CD4-positive, alpha-beta T cell treated with Interleukin-6 at 100 ng/mL for 8 hours (primary cell): ENCODE results near the gene CDC7.
"Not testable (repeated sequence)": the region's sequence is repeated elsewhere in the genome, so short reads cannot be mapped to it uniquely, and the experiment has no call there.

Experiments used
- DNase-seq: peaks from one replicate; pipeline ENCODE4 v3.0.0-alpha.2; 2020; ENCODE audit warnings: mixed read lengths, low spot score

Gene CDC7

GRCh38 chr1:91511386-91511785 is 10.7 kb downstream of the CDC7 start:
- peak; percentile 43 for DNase-seq

- DNase-seq: no peak
Measured at GRCh38 chr1:91513160-91513559, 12.5 kb downstream of the CDC7 start.

- no peak for DNase-seq
Measured at GRCh38 chr1:91513706-91514105, 13.1 kb downstream of the CDC7 start.

GRCh38 chr1:91515994-91516393 is 15.3 kb downstream of the CDC7 start:
- no peak for DNase-seq

GRCh38 chr1:91516605-91517004 is 16.0 kb downstream of the CDC7 start:
- DNase-seq: not testable (repeated sequence)

- not testable (repeated sequence) for DNase-seq
Measured at GRCh38 chr1:91519167-91519566, 18.5 kb downstream of the CDC7 start.

GRCh38 chr1:91520942-91521507 is 20.4 kb downstream of the CDC7 start:
- no peak for DNase-seq

- no peak for DNase-seq
Measured at GRCh38 chr1:91523482-91523881, 22.8 kb downstream of the CDC7 start.

GRCh38 chr1:91526496-91526895 is 25.8 kb downstream of the CDC7 start:
- no peak for DNase-seq

- no peak for DNase-seq
Measured at GRCh38 chr1:91527266-91527765, 26.7 kb downstream of the CDC7 start.

GRCh38 chr1:91527781-91528180 is 27.1 kb downstream of the CDC7 start:
- DNase-seq: no peak

GRCh38 chr1:91529856-91530255 is 29.2 kb downstream of the CDC7 start:
- peak; percentile 17 for DNase-seq

- no peak for DNase-seq
Measured at GRCh38 chr1:91533361-91534024, 32.8 kb downstream of the CDC7 start.

- no peak for DNase-seq
Measured at GRCh38 chr1:91535441-91535840, 34.8 kb downstream of the CDC7 start.

GRCh38 chr1:91537281-91537986 is 36.8 kb downstream of the CDC7 start:
- DNase-seq: no peak

GRCh38 chr1:91537987-91538304 is 37.3 kb downstream of the CDC7 start:
- DNase-seq: no peak

GRCh38 chr1:91540910-91541309 is 40.3 kb downstream of the CDC7 start:
- DNase-seq: no peak

- DNase-seq: no peak
Measured at GRCh38 chr1:91541918-91542533, 41.4 kb downstream of the CDC7 start.

GRCh38 chr1:91545506-91546300 is 45.1 kb downstream of the CDC7 start:
- DNase-seq: no peak

- no peak for DNase-seq
Measured at GRCh38 chr1:91546301-91546581, 45.6 kb downstream of the CDC7 start.

GRCh38 chr1:91546876-91547275 is 46.2 kb downstream of the CDC7 start:
- no peak for DNase-seq

GRCh38 chr1:91548376-91549040 is 47.9 kb downstream of the CDC7 start:
- DNase-seq: peak; percentile 36
